NCI-H82 (cell line): ENCODE results near the gene RPS6KA5.

Source experiments
- DNase-seq: peaks from one replicate; lab custom pipeline; 2025; lab: John Stamatoyannopoulos, UW

Gene RPS6KA5

GRCh38 chr14:90807060-90807459 lies 253.4 kb downstream of the RPS6KA5 start:
- no peak for DNase-seq

- no peak for DNase-seq
These were observed 254.5 kb downstream of the RPS6KA5 start for GRCh38 chr14:90805662-90806540.

- no peak for DNase-seq
These were observed 255.4 kb downstream of the RPS6KA5 start for GRCh38 chr14:90805084-90805391.

GRCh38 chr14:90804292-90805083 lies 256.0 kb downstream of the RPS6KA5 start:
- DNase-seq: no peak

DNA sequence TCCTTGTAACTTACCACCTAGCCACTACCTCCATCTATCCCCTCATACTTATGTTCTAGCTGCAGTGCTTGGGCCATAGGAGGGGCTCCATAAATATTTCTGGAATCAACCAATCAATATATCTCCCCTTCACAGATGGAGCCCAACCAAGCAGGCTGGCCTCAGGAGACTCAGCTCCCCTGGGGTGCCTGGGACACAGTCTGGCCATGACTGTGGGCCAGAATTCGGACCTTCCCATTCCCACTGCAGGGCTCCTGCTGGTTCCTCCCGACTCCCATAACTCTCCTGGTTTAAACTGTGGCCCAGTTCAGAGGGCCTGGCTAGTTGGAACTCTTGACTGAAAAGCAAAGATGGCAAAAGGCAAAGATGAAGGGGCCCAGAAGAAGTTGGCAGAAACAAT lies 257.2 kb downstream of the RPS6KA5 start:
- no peak for DNase-seq

DNA sequence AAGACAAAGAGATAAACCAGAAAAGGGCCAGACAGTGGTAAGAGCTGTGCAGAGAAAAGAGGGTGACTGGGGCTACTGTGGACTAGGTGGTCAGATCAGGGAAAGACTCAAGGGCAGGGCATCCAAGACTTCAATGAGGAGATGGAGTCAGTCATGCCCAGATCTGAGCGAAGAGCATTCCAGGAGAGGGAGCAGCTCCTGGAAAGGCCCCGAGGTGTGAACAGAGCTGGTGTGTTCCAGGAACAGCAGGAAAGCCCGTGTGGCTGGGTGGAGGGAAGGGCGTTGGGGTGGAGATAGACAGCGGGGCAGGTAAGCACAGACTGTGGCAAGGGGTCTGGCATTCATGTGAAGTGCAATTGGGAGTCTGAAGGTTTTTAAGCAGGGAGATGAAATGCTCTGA lies 261.0 kb downstream of the RPS6KA5 start:
- DNase-seq: no peak

- no peak for DNase-seq
These were observed 262.5 kb downstream of the RPS6KA5 start for GRCh38 chr14:90797919-90798318.
